HepG2 (cell line): ENCODE data around the gene ATP8A2. TPM values are rescaled to one million over a fixed set of nuclear protein-coding genes. Genes with fewer than 3 reads are reported as not detected.
A peak's percentile ranks its signal among the peaks of the same experiment; 100 is the strongest.

Experiments
- ATAC-seq: fragments of 200-7000 bp; cut with Tn5 transposase; 3 replicates; pipeline ENCODE4 v1.9.1; 2020; ENCODE audit warnings: mild to moderate bottlenecking, moderate library complexity
- BruUV-seq: library from RNA; stranded (reverse); fragments of 400-500 nt; replicated peaks from 2 replicates; lab custom pipeline; 2021; lab: Mats Ljungman, UMichigan
- CTCF ChIA-PET: fragments of 300-600 bp; formaldehyde crosslinking; extraction: SDS; loops from one replicate; lab custom pipeline; 2021; ENCODE audit warnings: low total read pairs, inconsistent platforms, low intra/inter-chr PET ratio; lab: Yijun Ruan, JAX
- POLR2A ChIA-PET: fragments of 350-600 bp; sonication (Branson Sonifier 250); formaldehyde crosslinking; loops from one replicate; lab custom pipeline; 2020; ENCODE audit warnings: antibody characterized with exemption, inconsistent platforms; lab: Yijun Ruan, JAX
- DNase-seq: peaks from one replicate; pipeline ENCODE4 v3.0.0-alpha.2; 2015; ENCODE audit warnings: low spot score
- FAIRE-seq: peaks from 3 replicates; lab custom pipeline; 2011; peaks lifted over from hg19 to GRCh38; lab: Jason Lieb, UNC
- H2AFZ ChIP-seq: one replicate; pipeline ENCODE4 v1.6.1; 2011; ENCODE audit warnings: low read length, inconsistent platforms
- H3K27ac ChIP-seq: fragments of 300-600 bp; 3 replicates; pipeline ENCODE4 v1.8.0; 2011; ENCODE audit warnings: mixed run types, mild to moderate bottlenecking, mixed read lengths, low read length, inconsistent platforms; ENCODE audit not compliant: insufficient read depth; ENCODE audit errors: extremely low read length
- H3K27me3 ChIP-seq, 2 experiments: fragments of 200-600 bp in 1 of 2; 2 replicates in 1 of 2; 3 replicates in 1 of 2; pipeline versions ENCODE4 v1.6.0 to v1.8.0; 2011; ENCODE audit warnings: low read length in 2 of 2, mild to moderate bottlenecking in 2 of 2, moderate library complexity in 2 of 2, inconsistent platforms in 1 of 2; ENCODE audit not compliant: insufficient read depth in 2 of 2, control insufficient read depth in 1 of 2
- H3K36me3 ChIP-seq, 2 experiments: fragments of 200-600 bp in 1 of 2; replicated peaks in 1 of 2; 2 replicates in 1 of 2; 3 replicates in 1 of 2; pipeline versions ENCODE4 v1.5.1 to v1.8.0; 2011; ENCODE audit warnings: low read length in 2 of 2, inconsistent platforms in 1 of 2; ENCODE audit not compliant: insufficient read depth in 2 of 2, control insufficient read depth in 1 of 2
- H3K4me1 ChIP-seq: 2 replicates; pipeline ENCODE4 v1.5.1; 2012; ENCODE audit warnings: low read length, inconsistent platforms; ENCODE audit not compliant: insufficient read depth
- H3K4me2 ChIP-seq: 2 replicates; pipeline ENCODE4 v1.6.0; 2011; ENCODE audit warnings: low read depth, low read length, inconsistent platforms
- H3K4me3 ChIP-seq, 3 experiments: fragments of 200-600 bp in 1 of 3; sonication (generic), shearing (Covaris generic) in 1 of 3; replicated peaks in 1 of 3; 2 replicates each; pipeline ENCODE4 v1.5.1; 2011 to 2016; ENCODE audit warnings: low read length in 3 of 3, inconsistent platforms in 2 of 3, low read depth in 2 of 3, mild to moderate bottlenecking in 2 of 3, control low read depth in 1 of 3, mixed read lengths in 1 of 3; ENCODE audit not compliant: insufficient read depth in 1 of 3
- H3K79me2 ChIP-seq: one replicate; pipeline ENCODE4 v1.6.1; 2011; ENCODE audit warnings: low read length, inconsistent platforms; ENCODE audit not compliant: insufficient read depth
- H3K9ac ChIP-seq: 2 replicates; pipeline ENCODE4 v1.6.0; 2011; ENCODE audit warnings: mild to moderate bottlenecking, low read depth, low read length, inconsistent platforms; ENCODE audit not compliant: insufficient read depth
- H3K9me3 ChIP-seq: 2 replicates; pipeline ENCODE4 v1.5.1; 2012; ENCODE audit warnings: mild to moderate bottlenecking, low read length
- H4K20me1 ChIP-seq: 2 replicates; pipeline ENCODE4 v1.6.0; 2011; ENCODE audit warnings: inconsistent platforms, mild to moderate bottlenecking, low read length, moderate library complexity; ENCODE audit not compliant: insufficient read depth
- BORCS8-MEF2B ChIP-seq: sonication (generic); formaldehyde crosslinking; IDR thresholded peaks from 2 replicates; pipeline ENCODE4 v1.8.0; 2022; ENCODE audit warnings: mild to moderate bottlenecking, missing genetic modification reagents
- CHD2 ChIP-seq: IDR thresholded peaks from 2 replicates; pipeline ENCODE4 v1.6.1; 2011; ENCODE audit warnings: low read depth, low read length, improper control_type of control experiment
- HMG20A ChIP-seq: IDR thresholded peaks from 2 replicates; pipeline ENCODE4 v1.6.1; 2016; ENCODE audit warnings: borderline replicate concordance
- MAFG ChIP-seq: sonication (generic); formaldehyde crosslinking; IDR thresholded peaks from 2 replicates; pipeline ENCODE4 v1.5.1; 2020; ENCODE audit warnings: mild to moderate bottlenecking, missing genetic modification reagents
- NFYC ChIP-seq: IDR thresholded peaks from 2 replicates; pipeline ENCODE4 v1.6.1; 2016; ENCODE audit warnings: missing genetic modification reagents, missing compliant biosample characterization
- NPAS2 ChIP-seq: sonication (generic); formaldehyde crosslinking; IDR thresholded peaks from 2 replicates; pipeline ENCODE4 v1.8.0; 2022; ENCODE audit warnings: mild to moderate bottlenecking, missing genetic modification reagents, borderline replicate concordance
- NR2F6 ChIP-seq, 2 experiments: IDR thresholded peaks; 2 replicates each; pipeline ENCODE4 v1.6.1; 2016; ENCODE audit warnings: antibody characterized with exemption in 1 of 2, mild to moderate bottlenecking in 1 of 2
- PHF21A ChIP-seq: sonication (generic); formaldehyde crosslinking; IDR thresholded peaks from 2 replicates; pipeline ENCODE4 v1.5.0; 2020; ENCODE audit warnings: mild to moderate bottlenecking, missing genetic modification reagents
- PRPF4 ChIP-seq: fragments of 200-400 bp; formaldehyde crosslinking; IDR thresholded peaks from 2 replicates; pipeline ENCODE4 v1.6.1; 2016; ENCODE audit warnings: low read length, low read depth; ENCODE audit not compliant: poor library complexity, severe bottlenecking
- ZFP36L2 ChIP-seq: sonication (generic); formaldehyde crosslinking; IDR thresholded peaks from 2 replicates; pipeline ENCODE4 v1.4.0; 2020; ENCODE audit warnings: missing genetic modification reagents
- ZKSCAN8 ChIP-seq: IDR thresholded peaks from 2 replicates; pipeline ENCODE4 v1.6.1; 2016; ENCODE audit warnings: borderline replicate concordance, missing genetic modification reagents, missing compliant biosample characterization
- ZNF354B ChIP-seq: sonication (generic); formaldehyde crosslinking; IDR thresholded peaks from 2 replicates; pipeline ENCODE4 v1.8.0; 2022; ENCODE audit warnings: mild to moderate bottlenecking, missing genetic modification reagents
- ZNF432 ChIP-seq: sonication (generic); formaldehyde crosslinking; IDR thresholded peaks from 2 replicates; pipeline ENCODE4 v1.5.0; 2020; ENCODE audit warnings: missing genetic modification reagents, mild to moderate bottlenecking, borderline replicate concordance
- ZNF790 ChIP-seq: sonication (generic); formaldehyde crosslinking; IDR thresholded peaks from 2 replicates; pipeline ENCODE4 v1.8.0; 2022; ENCODE audit warnings: missing genetic modification reagents, mild to moderate bottlenecking, borderline replicate concordance
- ZSCAN29 ChIP-seq: sonication (generic); formaldehyde crosslinking; conservative IDR thresholded peaks from 2 replicates; pipeline ENCODE4 v1.4.0; 2020; ENCODE audit warnings: mild to moderate bottlenecking, missing genetic modification reagents
- WGBS: methylation state at CpG from one replicate; pipeline ENCODE4 v1.1.6; 2017; ENCODE audit warnings: low lambda C conversion rate; 5-methylcytosine and 5-hydroxymethylcytosine counted together
- in situ Hi-C: cut with HindIII; loops from 2 replicates; pipeline ENCODE4 v1.10.0; 2017; ENCODE audit warnings: low pct_unique_long_range_greater_than_20kb; ENCODE audit not compliant: extremely low pct_ligation_motif_present
- intact Hi-C: fragments of 100-400 bp; cut with micrococcal nuclease; formaldehyde crosslinking; loops from one replicate; pipeline ENCODE4 v1.10.0; 2022; ENCODE audit not compliant: unreplicated experiment
- polyA plus RNA-seq, 8 experiments: library from polyadenylated mRNA; depleted of rRNA in 3 of 8; stranded (reverse) in 7 of 8; unstranded in 1 of 8; fragments of >200 nt; fragmentation: Illumina TruSeq in 4 of 8; extraction: Trizol in 4 of 8; gene quantifications; 2 replicates each; pipeline versions ENCODE4 v1.2.1 to v1.2.3, GENCODE V29; 2011 to 2016; ENCODE audit warnings: low read depth in 4 of 8, missing spikeins in 1 of 8, mixed read lengths in 1 of 8; ENCODE audit not compliant: insufficient read depth in 1 of 8
- total RNA-seq, 5 experiments: library from RNA; depleted of rRNA; stranded (reverse); fragments of >200 nt; fragmentation: Illumina TruSeq; extraction: Trizol; gene quantifications; 2 replicates each; pipeline ENCODE4 v1.2.3, GENCODE V29; 2016; ENCODE audit warnings: low read depth in 1 of 5
- TF ChIP-seq, protein P1 (sequence below): sonication (generic); formaldehyde crosslinking; IDR thresholded peaks from 2 replicates; pipeline ENCODE4 v1.9.0; 2021; ENCODE audit warnings: missing genetic modification reagents, borderline replicate concordance

Gene ATP8A2
- total and polyA plus RNA-seq, 2 of the 13 experiments (the other 11 are each of a cell fraction or from before 2014, with no cell fraction given), result 0.09 TPM; not detected in 1

DNA sequence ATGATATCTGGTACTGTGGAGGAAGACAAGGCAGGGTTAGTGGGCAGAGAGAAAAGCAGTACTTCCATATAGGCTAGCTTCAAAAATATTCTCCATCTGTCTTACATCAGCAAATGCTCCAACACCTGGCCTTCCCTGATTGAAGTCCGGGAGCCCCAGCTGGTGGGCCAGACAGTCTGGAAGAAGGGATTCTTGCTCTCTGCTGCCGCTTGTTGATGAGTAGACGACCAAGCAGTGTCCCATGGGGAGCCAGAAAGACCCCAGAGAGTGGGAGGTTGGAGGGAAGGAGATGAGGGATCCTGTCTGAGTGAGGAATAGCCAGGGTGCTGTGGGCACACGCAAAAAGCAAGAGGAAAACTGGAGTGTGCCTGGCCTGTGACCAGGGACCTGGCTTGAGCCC is 95.1 kb downstream of the ATP8A2 start:
- H2AFZ ChIP-seq, result no peak overlapping the region
- 0% methylated on average over 4 of the region's 4 CpGs for WGBS
- H3K79me2 ChIP-seq, result no peaks in the 10 kb centered on the region
- no peaks in the 10 kb centered on the region for H4K20me1 ChIP-seq
- in situ Hi-C loops (no loop called here), intact Hi-C loops (no loop called here)
- ChIA-PET CTCF (no interaction called here), POLR2A (no interaction called here)
- no peaks in the 10 kb centered on the region for H3K36me3 ChIP-seq
- no peak overlapping the region for H3K4me2 ChIP-seq
- no TSS peak for BruUV-seq
- H3K4me1 ChIP-seq, result no peaks in the 10 kb centered on the region
- TF ChIP-seq PHF21A (CRISPR knock-in tag) (no peak), HMG20A (CRISPR knock-in tag) (no peak), PRPF4 (no peak), NPAS2 (CRISPR knock-in tag) (no peak), ZNF354B (CRISPR knock-in tag) (no peak), BORCS8-MEF2B (no peak), ZNF790 (CRISPR knock-in tag) (no peak), ZSCAN29 (no peak), ZNF432 (CRISPR knock-in tag) (no peak), ZKSCAN8 (CRISPR knock-in tag) (no peak), MAFG (CRISPR knock-in tag) (no peak), ZFP36L2 (CRISPR knock-in tag) (no peak), NFYC (CRISPR knock-in tag) (no peak), NR2F6 (IDR thresholded peaks at IDR 0.05) (no peak), NR2F6 (CRISPR knock-in tag; IDR thresholded peaks at IDR 0.05) (no peak), CHD2 (no peak)
- TF ChIP-seq, protein P1, sequence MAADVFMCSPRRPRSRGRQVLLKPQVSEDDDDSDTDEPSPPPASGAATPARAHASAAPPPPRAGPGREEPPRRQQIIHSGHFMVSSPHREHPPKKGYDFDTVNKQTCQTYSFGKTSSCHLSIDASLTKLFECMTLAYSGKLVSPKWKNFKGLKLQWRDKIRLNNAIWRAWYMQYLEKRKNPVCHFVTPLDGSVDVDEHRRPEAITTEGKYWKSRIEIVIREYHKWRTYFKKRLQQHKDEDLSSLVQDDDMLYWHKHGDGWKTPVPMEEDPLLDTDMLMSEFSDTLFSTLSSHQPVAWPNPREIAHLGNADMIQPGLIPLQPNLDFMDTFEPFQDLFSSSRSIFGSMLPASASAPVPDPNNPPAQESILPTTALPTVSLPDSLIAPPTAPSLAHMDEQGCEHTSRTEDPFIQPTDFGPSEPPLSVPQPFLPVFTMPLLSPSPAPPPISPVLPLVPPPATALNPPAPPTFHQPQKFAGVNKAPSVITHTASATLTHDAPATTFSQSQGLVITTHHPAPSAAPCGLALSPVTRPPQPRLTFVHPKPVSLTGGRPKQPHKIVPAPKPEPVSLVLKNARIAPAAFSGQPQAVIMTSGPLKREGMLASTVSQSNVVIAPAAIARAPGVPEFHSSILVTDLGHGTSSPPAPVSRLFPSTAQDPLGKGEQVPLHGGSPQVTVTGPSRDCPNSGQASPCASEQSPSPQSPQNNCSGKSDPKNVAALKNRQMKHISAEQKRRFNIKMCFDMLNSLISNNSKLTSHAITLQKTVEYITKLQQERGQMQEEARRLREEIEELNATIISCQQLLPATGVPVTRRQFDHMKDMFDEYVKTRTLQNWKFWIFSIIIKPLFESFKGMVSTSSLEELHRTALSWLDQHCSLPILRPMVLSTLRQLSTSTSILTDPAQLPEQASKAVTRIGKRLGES, result no peak
- H3K9me3 ChIP-seq, result no peaks in the 10 kb centered on the region
- peak; percentile 64 for ATAC-seq
- no peak overlapping the region for H3K27ac ChIP-seq
- H3K9ac ChIP-seq, result no peak overlapping the region
- H3K4me3 ChIP-seq, result no peak overlapping the region
- no peaks in the 10 kb centered on the region; a peak in 1 of 5 replicates for H3K27me3 ChIP-seq
- peak; percentile 3 for DNase-seq
- FAIRE-seq, result no peak
